ENCODE data around the gene KCNT2. TPM values are rescaled to one million over a fixed set of nuclear protein-coding genes. Genes with fewer than 3 reads are reported as not detected.

KCNT2 gene
- total and polyA plus RNA-seq, 10 of the 15 experiments (the other 5 are each of a cell fraction or from before 2014, with no cell fraction given), result not detected

DNA sequence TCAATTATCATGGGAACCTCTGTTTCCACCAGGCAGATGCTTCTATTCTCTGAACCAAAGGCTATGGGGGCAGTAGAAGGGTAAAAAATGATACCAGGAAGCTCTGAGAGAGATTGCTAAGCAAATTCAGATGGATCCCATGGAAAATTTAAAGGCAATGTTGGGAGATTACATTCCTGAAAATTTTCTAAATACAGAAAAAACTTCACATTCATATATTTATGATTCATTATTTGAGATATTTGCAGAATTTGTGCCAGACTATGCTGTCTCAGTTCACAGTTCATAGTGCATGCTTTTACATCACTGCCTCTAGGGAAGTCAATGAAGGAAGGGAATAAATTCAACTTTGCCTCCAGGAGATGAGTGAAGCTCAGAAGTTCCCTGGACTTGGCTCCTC is 57.5 kb downstream of the KCNT2 start:
- no peak overlapping the region for H2AFZ ChIP-seq (ENCODE audit: control insufficient read depth, low read depth, low read length)
- ChIA-PET POLR2A (no interaction called here), CTCF (no interaction called here), SMC1A (ENCODE audit: uncharacterized antibody, unreplicated experiment) (no interaction called here), RAD21 (ENCODE audit: unreplicated experiment) (no interaction called here)
- no peak overlapping the region for H3K4me2 ChIP-seq (ENCODE audit: control insufficient read depth, insufficient read depth)
- H3K4me3 ChIP-seq, result no peak overlapping the region
- no peaks in the 10 kb centered on the region for H3K4me1 ChIP-seq (ENCODE audit: control insufficient read depth, insufficient read depth, low read length)
- BruUV-seq (replicated peaks), result no TSS peak
- H4K20me1 ChIP-seq (ENCODE audit: control insufficient read depth, insufficient read depth), result no peaks in the 10 kb centered on the region
- no peaks in the 10 kb centered on the region for H3K79me2 ChIP-seq (ENCODE audit: control insufficient read depth, insufficient read depth, low read length)
- no peak for FAIRE-seq
- DNase-seq (ENCODE audit: low read depth, low spot score), result no peak
- H3K9me3 ChIP-seq (replicated peaks; ENCODE audit: control insufficient read depth, insufficient read depth, low read length), result no peaks in the 10 kb centered on the region
- H3K27ac ChIP-seq (ENCODE audit: control insufficient read depth, insufficient read depth), result no peak overlapping the region
- no peaks in the 10 kb centered on the region for H3K27me3 ChIP-seq (replicated peaks in 1 of 2; ENCODE audit: control insufficient read depth in 2 of 2, insufficient read depth in 2 of 2, low read length in 1 of 2)
- intact Hi-C loops (cut with micrococcal nuclease; ENCODE audit: unreplicated experiment) (no loop called here), in situ Hi-C loops (cut with MboI) (no loop called here)
- no peak for ATAC-seq
- TF ChIP-seq SIX5 (IDR thresholded peaks at IDR 0.05; ENCODE audit: low read depth, low read length, severe bottlenecking) (no peak), RAD21 (IDR thresholded peaks at IDR 0.05; ENCODE audit: insufficient read depth, low read depth, low read length) (no peak), ZBED1 (IDR thresholded peaks at IDR 0.05; ENCODE audit: borderline replicate concordance) (no peak), HDGF (IDR thresholded peaks at IDR 0.05) (no peak), REST (IDR thresholded peaks at IDR 0.05; ENCODE audit: low read depth, low read length) (no peak), PRDM15 (CRISPR knock-in tag; IDR thresholded peaks at IDR 0.05) (no peak), MEF2A (IDR thresholded peaks at IDR 0.05; ENCODE audit: insufficient read depth, low read depth, low read length) (no peak), GATAD2B (conservative IDR thresholded peaks at IDR 0.05; ENCODE audit: low read depth) (no peak), TAF1 (IDR thresholded peaks at IDR 0.05; ENCODE audit: borderline replicate concordance, low read depth, low read length) (no peak)
- no peak overlapping the region for H3K9ac ChIP-seq (ENCODE audit: control insufficient read depth, insufficient read depth, low read length)
- H3K36me3 ChIP-seq (ENCODE audit: control insufficient read depth in 2 of 2, insufficient read depth in 2 of 2, low read length in 1 of 2), result no peaks in the 10 kb centered on the region

All from GM12878 (cell line).